UCSD-AML1 (cell line): Measurements from ENCODE around the gene NOG.

Experiments
- DNase-seq: peaks from one replicate; lab custom pipeline; 2025; ENCODE audit not compliant: unreplicated experiment; lab: John Stamatoyannopoulos, UW

The NOG gene

GRCh38 chr17:56593646-56594319 is at the start of gene NOG:
Gene NOG, plus strand, starts transcription at chr17:56593699. Its CDS starts 525 bp downstream, at chr17:56594224.
- DNase-seq, result peak; percentile 77

GRCh38 chr17:56545106-56545505 is 48.4 kb upstream of the NOG start:
- DNase-seq, result no peak

- DNase-seq, result no peak
These were observed 47.6 kb upstream of the NOG start for GRCh38 chr17:56545930-56546329.

GRCh38 chr17:56548661-56549060 is 44.8 kb upstream of the NOG start:
- no peak for DNase-seq

- no peak for DNase-seq
These were observed 44.0 kb upstream of the NOG start for GRCh38 chr17:56549501-56549900.

GRCh38 chr17:56557682-56558081 is 35.8 kb upstream of the NOG start:
- no peak for DNase-seq

GRCh38 chr17:56558088-56558487 is 35.4 kb upstream of the NOG start:
- no peak for DNase-seq

- DNase-seq, result no peak
These were observed 23.3 kb upstream of the NOG start for GRCh38 chr17:56570199-56570598.

GRCh38 chr17:56571456-56571855 is 22.0 kb upstream of the NOG start:
- DNase-seq, result no peak

GRCh38 chr17:56577190-56577842 is 16.2 kb upstream of the NOG start:
- DNase-seq, result no peak

- no peak for DNase-seq
These were observed 15.7 kb upstream of the NOG start for GRCh38 chr17:56577843-56578204.

GRCh38 chr17:56581635-56582627 is 11.6 kb upstream of the NOG start:
- no peak for DNase-seq

- DNase-seq, result no peak
These were observed 9.7 kb upstream of the NOG start for GRCh38 chr17:56583772-56584171.

GRCh38 chr17:56587298-56587697 is 6.2 kb upstream of the NOG start:
- DNase-seq, result no peak

- DNase-seq, result peak; percentile 79
These were observed 913 bp upstream of the NOG start for GRCh38 chr17:56592487-56593085.

- DNase-seq, result peak; percentile 77
These were observed 333 bp upstream of the NOG start for GRCh38 chr17:56593086-56593645.

- DNase-seq, result peak; percentile 53
These were observed 1.0 kb downstream of the NOG start for GRCh38 chr17:56594320-56595107.

- no peak for DNase-seq
These were observed 1.6 kb downstream of the NOG start for GRCh38 chr17:56595108-56595418.

GRCh38 chr17:56595831-56596690 is 2.6 kb downstream of the NOG start:
- peak; percentile 29 for DNase-seq
